ENCODE results near the gene KTI12. TPM values are rescaled to one million over a fixed set of nuclear protein-coding genes. Genes with fewer than 3 reads are reported as not detected.

Gene KTI12
- total RNA-seq, 1 experiment from 2014 or later, result 16.3 TPM

DNA sequence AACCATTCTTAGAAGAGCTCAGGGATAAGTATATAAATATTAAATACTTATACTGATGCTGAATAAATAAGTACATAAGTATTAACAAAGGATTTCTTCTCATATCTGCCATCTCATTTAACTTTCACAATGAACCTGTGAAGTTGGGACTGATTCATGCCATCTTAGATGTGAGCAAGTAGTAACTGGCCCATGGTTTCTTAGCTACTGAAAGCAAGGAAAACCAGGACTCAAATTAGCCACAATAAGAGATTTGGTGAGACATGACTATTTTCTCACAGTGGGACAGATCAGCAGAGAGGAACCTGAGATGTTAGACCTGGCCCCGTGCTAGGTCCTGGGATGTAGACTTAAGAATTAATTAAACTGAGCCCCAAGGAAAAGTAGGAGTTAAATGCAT is 34.9 kb downstream of the KTI12 start:
- no peak for DNase-seq (ENCODE audit: low spot score)
- in situ Hi-C loops (cut with HindIII; ENCODE audit: low sequenced_read_pairs), result no loop called here

DNA sequence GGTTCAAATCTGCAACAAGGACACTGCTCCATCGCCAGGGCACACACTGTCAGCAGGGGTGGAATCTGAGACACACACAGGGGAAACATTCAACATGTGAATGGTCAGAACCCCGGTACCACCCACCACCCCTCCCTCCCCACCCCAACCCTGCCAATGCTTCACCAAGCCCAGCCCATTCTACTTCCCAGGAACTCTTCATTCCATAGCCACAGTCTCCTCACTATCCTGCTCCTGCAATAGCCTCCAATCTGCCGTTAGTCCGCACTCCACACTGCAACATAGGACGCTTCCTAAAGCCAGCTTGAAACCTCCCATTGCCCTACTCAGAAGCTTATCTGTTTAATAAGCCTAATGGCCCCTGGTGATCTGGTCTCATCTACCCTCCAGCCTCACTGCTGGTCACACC is 35.6 kb downstream of the KTI12 start:
- in situ Hi-C loops (cut with HindIII; ENCODE audit: low sequenced_read_pairs), result no loop called here
- DNase-seq (ENCODE audit: low spot score), result no peak

DNA sequence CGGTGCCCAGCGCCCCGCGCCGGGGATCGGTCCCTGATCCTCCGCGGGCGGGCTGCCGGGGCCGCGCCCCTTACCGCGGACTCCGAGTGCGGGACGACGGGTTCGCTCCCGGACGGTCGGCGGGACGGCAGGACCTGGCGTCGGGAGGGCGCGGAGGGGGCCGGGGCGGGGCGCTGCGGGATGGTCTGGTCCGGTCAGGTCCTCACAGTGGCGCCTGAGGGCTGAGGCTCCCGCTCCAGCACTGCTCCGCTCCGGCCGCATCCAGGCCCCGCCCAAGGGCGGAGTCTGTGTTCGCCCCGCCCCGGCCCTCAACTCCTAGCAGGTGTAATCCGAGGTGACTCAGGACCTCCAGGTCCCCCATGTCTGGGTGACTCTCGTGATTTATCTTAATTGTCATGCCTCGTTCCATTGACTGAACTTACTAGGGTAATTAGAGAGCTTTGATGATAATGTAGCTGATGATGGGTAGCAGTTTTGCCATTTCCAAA is 43.1 kb downstream of the KTI12 start, which contains the start of gene RAB3B:
Gene RAB3B (minus strand): TSS at position 223 of the 488 bp plus-strand sequence. CDS start 13,583 bp downstream, outside the sequence.
- peak; percentile 10 for DNase-seq (ENCODE audit: low spot score)
- in situ Hi-C loops (cut with HindIII; ENCODE audit: low sequenced_read_pairs), result no loop called here

DNA sequence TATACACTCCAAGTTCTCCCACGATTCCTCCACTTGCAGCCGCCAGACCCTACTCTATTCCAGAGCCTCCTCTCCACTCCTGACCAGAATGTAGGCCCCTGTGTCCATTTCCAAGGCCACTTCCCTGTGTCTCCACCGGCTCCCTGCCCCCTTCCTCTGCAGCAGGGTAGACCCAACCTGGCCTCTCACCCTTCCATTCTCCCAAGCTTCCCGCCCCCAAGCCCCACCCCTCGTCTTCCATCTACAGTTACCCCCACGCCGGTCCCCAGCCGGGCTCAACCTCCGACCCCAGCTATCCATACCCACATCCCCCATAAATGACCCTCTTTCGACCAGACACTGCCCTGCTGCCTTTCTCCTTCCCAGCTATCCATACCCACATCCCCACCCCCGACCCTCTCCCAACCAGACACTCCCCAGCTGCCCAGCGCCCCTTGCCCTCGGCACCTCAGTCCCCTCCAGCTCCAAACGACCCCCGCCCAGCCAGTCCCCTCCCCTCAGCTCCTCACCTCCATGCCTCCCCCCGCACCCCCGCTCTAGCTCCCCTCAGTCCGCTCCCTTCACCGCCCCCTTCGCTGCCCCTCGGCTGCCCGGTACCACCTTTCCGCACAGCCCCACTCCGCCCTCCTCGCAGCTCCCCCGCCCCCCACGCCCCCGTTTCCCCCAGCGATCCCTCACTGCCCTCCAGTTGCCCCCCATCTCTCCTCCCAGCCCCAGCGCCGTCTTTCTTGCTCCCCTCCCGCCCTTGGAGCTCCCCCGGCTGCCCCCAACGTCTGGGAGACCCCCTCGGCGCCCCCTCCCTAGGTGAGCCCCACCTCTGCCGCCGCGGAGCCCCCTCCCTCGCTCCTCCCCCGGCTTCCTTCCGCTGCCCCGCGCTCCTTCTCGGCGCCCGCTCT is 43.8 kb downstream of the KTI12 start:
- no peak for DNase-seq (ENCODE audit: low spot score)
- in situ Hi-C loops (cut with HindIII; ENCODE audit: low sequenced_read_pairs), result no loop called here

DNA sequence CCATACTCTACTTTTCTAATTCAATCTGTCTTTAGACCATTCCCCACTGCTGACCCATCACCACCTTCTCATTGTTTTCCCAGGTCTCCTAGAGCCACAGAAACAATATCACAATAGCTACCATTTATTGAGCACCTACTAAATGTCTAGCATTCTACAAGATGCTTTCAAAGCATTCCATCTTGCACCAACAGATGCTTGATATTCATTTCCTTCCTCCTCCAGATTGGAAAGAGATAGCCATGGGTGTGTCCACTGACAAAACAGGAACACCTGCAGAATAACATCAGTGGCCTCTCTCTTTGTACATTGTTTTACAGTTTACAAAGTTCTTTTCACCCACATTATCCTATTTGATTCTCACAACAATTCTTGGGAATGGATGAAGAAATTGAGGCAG is 45.4 kb downstream of the KTI12 start:
- in situ Hi-C loops (cut with HindIII; ENCODE audit: low sequenced_read_pairs), result no loop called here
- DNase-seq (ENCODE audit: low spot score), result no peak

DNA sequence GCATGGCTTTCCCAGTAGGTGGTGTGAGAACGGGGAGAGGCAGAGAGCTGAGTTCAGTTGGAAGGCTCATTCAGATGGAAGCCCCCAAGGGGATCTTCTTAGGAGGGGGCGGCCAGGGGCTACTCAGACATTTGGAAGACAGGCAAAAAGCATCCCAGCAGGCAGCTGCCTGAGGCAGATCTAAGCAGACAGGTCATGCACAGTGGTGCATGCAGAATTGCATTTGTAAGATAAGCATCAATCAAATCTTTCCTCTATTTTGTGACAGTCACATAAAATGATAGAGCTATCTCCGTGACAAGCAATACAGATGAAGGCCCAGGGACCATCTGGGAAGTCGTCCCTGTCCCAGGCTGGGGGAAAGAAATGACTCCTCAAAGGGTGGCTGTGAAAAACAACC is 46.9 kb downstream of the KTI12 start:
- in situ Hi-C loops (cut with HindIII; ENCODE audit: low sequenced_read_pairs), result no loop called here
- DNase-seq (ENCODE audit: low spot score), result no peak

DNA sequence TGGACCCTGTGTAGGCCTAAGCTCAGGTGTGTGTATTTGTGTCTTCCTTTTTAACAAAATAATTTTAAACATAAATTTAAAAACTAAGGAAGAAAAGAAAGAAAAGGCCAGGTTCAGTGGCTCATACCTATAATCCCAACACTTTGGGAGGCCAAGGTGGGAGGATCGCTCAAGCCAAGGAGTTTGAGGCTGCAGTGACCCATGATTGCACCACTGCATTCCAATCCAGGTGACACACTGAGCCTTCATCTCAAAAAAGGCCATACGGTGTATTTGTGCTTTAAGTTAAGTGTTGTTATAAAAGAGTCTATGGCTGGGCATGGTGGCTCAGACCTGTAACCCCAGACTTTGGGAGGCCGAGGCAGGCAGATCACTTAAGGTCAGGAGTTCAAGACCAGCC is 51.4 kb downstream of the KTI12 start:
- in situ Hi-C loops (cut with HindIII; ENCODE audit: low sequenced_read_pairs), result no loop called here
- DNase-seq (ENCODE audit: low spot score), result no peak

Other genes starting within 250 kb of the KTI12 start
- gene NRDC, start 155.1 kb downstream of the KTI12 start, total RNA-seq (2014; rRNA removed; shearing (Covaris generic)), result 81.7 and 113 TPM in 2 replicates
- 2.3 and 3.0 TPM in 2 replicates for gene RAB3B, start 43.1 kb downstream of the KTI12 start, total RNA-seq (2014; rRNA removed; shearing (Covaris generic))
- 44.6 and 62.4 TPM in 2 replicates for gene TXNDC12, start 21.4 kb upstream of the KTI12 start, total RNA-seq (2014; rRNA removed; shearing (Covaris generic))
- 60.5 and 77.3 TPM in 2 replicates for gene BTF3L4, start 22.5 kb upstream of the KTI12 start, total RNA-seq (2014; rRNA removed; shearing (Covaris generic))
- 15.4 and 21.5 TPM in 2 replicates for gene ZFYVE9, start 108.3 kb upstream of the KTI12 start, total RNA-seq (2014; rRNA removed; shearing (Covaris generic))